ENCODE data around the gene H2BK1.

- no peak for TF ChIP-seq CTCF (IDR thresholded peaks at IDR 0.05; ENCODE audit: borderline replicate concordance, extremely low read depth, low read length, poor library complexity, severe bottlenecking)
- TF ChIP-seq EZH2 (IDR thresholded peaks at IDR 0.05; ENCODE audit: borderline replicate concordance, low read depth, low read length, severe bottlenecking): no peak
These were observed 30.2 kb upstream of the H2BK1 start for GRCh38 chr7:151240536-151240935.

Measured in DND-41 (cell line).